Lower lobe of right lung (tissue), 2 donors: ENCODE results near the gene SMARCA4. TPM values are rescaled to one million over a fixed set of nuclear protein-coding genes. Genes with fewer than 3 reads are reported as not detected.

ENCODE experiments used
- ATAC-seq, 2 donors: fragments of 200-7000 bp; cut with Tn5 transposase; one replicate each; pipeline ENCODE4 v1.9.1; 2020 to 2022; ENCODE audit warnings: mild to moderate bottlenecking in 2 of 2, moderate library complexity in 2 of 2
- DNase-seq: peaks from one replicate; pipeline ENCODE4 v3.0.0-alpha.2; 2020
- H3K27ac ChIP-seq: fragments of 200-600 bp; one replicate; pipeline ENCODE4 v1.8.0; 2022
- H3K27me3 ChIP-seq: fragments of 200-600 bp; one replicate; pipeline ENCODE4 v1.8.0; 2022; ENCODE audit warnings: low read depth
- H3K36me3 ChIP-seq: fragments of 200-600 bp; one replicate; pipeline ENCODE4 v1.8.0; 2022; ENCODE audit warnings: mild to moderate bottlenecking
- H3K4me1 ChIP-seq: fragments of 200-600 bp; one replicate; pipeline ENCODE4 v1.8.0; 2022
- H3K4me3 ChIP-seq: fragments of 200-600 bp; one replicate; pipeline ENCODE4 v1.8.0; 2022; ENCODE audit warnings: mild to moderate bottlenecking
- H3K9me3 ChIP-seq: fragments of 200-600 bp; one replicate; pipeline ENCODE4 v1.8.0; 2022
- intact Hi-C: fragments of 100-400 bp; cut with DNase I; formaldehyde crosslinking; loops from one replicate; pipeline ENCODE4 v1.11.0; 2022
- total RNA-seq: library from RNA; stranded (reverse); fragmentation: NEBNext Ultra II Directional; extraction: Animal tissue kit (Norgen Biotek cat#: 25700); gene quantifications from one replicate; pipeline ENCODE4 v1.2.1, GENCODE V29; 2021
- TF ChIP-seq, protein P1 (sequence below): fragments of 200-600 bp; IDR thresholded peaks from one replicate; pipeline ENCODE4 v1.8.0; 2022; ENCODE audit warnings: antibody characterized with exemption, mild to moderate bottlenecking
- donor health status: DM: no; HTN: yes; CAD: no; lungs with severe emphysema.

SMARCA4 gene
- total RNA-seq, 1 donor from 2014 or later = 85.0 TPM

DNA sequence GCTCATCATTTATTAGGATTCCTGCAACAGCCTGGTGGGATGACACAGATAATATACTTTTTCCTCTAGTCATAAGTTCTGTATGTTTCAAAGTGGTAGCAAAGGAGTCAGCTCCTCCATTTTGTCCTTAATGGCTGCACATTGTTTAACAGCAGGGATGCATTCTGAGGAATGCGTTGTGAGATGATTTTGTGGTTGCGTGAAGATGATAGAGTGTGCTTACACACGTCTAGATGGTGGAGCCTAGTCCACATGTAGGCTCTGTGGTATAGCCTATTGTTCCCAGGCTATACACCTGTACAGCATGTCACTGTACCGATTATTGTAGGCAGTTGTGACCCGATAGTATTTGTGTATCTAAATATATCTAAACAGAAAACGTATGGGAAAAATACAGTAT, 4.6 kb downstream of the SMARCA4 start:
- Histone ChIP-seq H3K27me3 (no peaks in the 10 kb centered on the region), H3K36me3 (no peaks in the 10 kb centered on the region), H3K9me3 (no peaks in the 10 kb centered on the region), H3K4me1 (peaks cover 46% of the 10 kb centered on the region), H3K4me3 (no peak overlapping the region), H3K27ac (no peak overlapping the region)
- TF ChIP-seq, protein P1, sequence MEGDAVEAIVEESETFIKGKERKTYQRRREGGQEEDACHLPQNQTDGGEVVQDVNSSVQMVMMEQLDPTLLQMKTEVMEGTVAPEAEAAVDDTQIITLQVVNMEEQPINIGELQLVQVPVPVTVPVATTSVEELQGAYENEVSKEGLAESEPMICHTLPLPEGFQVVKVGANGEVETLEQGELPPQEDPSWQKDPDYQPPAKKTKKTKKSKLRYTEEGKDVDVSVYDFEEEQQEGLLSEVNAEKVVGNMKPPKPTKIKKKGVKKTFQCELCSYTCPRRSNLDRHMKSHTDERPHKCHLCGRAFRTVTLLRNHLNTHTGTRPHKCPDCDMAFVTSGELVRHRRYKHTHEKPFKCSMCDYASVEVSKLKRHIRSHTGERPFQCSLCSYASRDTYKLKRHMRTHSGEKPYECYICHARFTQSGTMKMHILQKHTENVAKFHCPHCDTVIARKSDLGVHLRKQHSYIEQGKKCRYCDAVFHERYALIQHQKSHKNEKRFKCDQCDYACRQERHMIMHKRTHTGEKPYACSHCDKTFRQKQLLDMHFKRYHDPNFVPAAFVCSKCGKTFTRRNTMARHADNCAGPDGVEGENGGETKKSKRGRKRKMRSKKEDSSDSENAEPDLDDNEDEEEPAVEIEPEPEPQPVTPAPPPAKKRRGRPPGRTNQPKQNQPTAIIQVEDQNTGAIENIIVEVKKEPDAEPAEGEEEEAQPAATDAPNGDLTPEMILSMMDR = no peak
- intact Hi-C loops = no loop called here
- ATAC-seq = no peak
- no peak for DNase-seq

GRCh38 chr19:10966809-10967208, 6.0 kb downstream of the SMARCA4 start:
- TF ChIP-seq, protein P1 = no peak
- no peaks in the 10 kb centered on the region for H3K36me3 ChIP-seq
- no peak for ATAC-seq
- intact Hi-C loops = no loop called here
- no peaks in the 10 kb centered on the region for H3K9me3 ChIP-seq
- peaks cover 45% of the 10 kb centered on the region for H3K4me1 ChIP-seq
- H3K27me3 ChIP-seq = no peaks in the 10 kb centered on the region
- no peak for DNase-seq
- no peak overlapping the region for H3K27ac ChIP-seq
- H3K4me3 ChIP-seq = no peak overlapping the region

GRCh38 chr19:10968527-10969135, 7.8 kb downstream of the SMARCA4 start:
- H3K9me3 ChIP-seq = no peaks in the 10 kb centered on the region
- DNase-seq (no peak), ATAC-seq (peak; percentile 46 to 57)
- H3K4me3 ChIP-seq = no peak overlapping the region
- intact Hi-C loops = no loop called here
- H3K36me3 ChIP-seq = no peaks in the 10 kb centered on the region
- peaks cover 27% of the 10 kb centered on the region for H3K4me1 ChIP-seq
- TF ChIP-seq, protein P1 = no peak
- no peaks in the 10 kb centered on the region for H3K27me3 ChIP-seq
- H3K27ac ChIP-seq = peak overlapping the region; percentile 29

DNA sequence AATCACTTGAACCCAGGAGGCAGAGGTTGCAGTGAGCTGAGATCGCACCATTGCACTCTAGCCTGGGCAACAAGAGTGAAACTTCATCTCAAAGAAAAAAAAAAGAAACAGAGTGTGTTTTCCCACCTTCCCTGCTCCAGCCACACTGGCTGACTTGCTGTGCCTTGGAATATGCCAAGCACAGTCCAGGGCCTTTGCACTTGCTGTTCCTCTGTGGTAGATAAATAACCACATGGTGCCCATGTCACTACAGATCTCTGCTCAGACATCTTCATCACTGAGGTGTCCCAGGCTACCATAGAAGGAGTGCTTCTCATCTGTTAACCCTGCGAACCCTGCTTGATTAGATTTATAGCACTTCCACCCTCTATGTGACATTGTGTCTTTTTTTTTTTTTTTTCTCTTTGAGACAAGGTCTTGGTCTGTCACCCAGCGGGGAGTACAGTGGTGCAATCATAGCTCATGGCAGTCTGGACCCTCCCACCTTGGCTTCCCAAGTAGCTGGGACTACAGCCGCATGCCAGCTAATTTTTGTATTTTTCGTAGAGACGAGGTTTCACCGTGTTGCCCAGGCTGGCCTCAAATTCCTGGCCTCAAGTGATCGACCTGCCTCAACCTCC, 10.4 kb downstream of the SMARCA4 start:
- H3K9me3 ChIP-seq = no peaks in the 10 kb centered on the region
- DNase-seq (no peak), ATAC-seq (no peak)
- intact Hi-C loops = no loop called here
- no peak overlapping the region for H3K27ac ChIP-seq
- TF ChIP-seq, protein P1 = no peak
- no peak overlapping the region for H3K4me3 ChIP-seq
- no peaks in the 10 kb centered on the region for H3K36me3 ChIP-seq
- no peaks in the 10 kb centered on the region for H3K27me3 ChIP-seq
- peaks cover 29% of the 10 kb centered on the region for H3K4me1 ChIP-seq

DNA sequence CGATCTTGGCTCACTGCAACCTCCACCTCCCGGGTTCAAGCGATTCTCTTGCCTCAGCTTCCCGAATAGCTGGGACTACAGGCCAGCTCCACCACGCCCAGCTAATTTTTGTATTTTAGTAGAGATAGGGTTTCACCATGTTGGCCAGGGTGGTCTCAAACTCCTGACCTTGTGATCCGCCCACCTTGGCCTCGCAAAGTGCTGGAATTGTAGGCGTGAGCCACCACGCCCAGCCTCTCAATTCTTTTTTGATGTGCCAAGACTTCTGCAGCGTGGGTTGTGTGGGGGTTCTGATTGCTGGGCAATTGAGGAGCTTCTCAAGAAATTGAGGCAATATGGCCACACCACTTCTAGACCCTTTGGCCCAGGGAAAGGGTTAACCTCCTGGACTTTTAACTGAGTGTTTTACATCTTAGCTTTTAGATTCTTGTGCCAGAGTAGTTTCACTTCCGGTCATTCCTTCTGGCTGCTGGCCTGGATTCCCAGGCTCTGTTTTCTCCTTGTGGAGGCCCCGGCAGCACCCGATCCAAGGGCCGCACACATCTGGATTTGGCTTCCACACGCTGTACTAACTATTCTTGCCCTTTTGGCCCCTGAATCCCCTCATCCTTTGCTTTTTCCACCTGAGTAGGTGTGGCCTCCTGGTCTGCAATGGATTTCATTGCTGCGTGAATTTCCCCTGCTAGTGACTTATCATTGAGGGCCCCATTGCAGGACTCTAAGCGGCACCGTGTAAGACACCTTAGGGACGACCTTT, 14.7 kb downstream of the SMARCA4 start:
- Histone ChIP-seq H3K9me3 (no peaks in the 10 kb centered on the region), H3K27ac (peak overlapping the region; percentile 74), H3K36me3 (no peaks in the 10 kb centered on the region), H3K27me3 (no peaks in the 10 kb centered on the region), H3K4me3 (peak overlapping the region; percentile 27), H3K4me1 (peaks cover 33% of the 10 kb centered on the region)
- TF ChIP-seq, protein P1 = no peak
- DNase-seq (no peak), ATAC-seq (peak; percentile 46 to 70)
- intact Hi-C loops = no loop called here
